SK-N-SH (cell line): ENCODE measurements around the gene TGFB3.

Experiments used
- EP300 ChIP-seq, 2 experiments: IDR thresholded peaks; 2 replicates each; pipeline versions ENCODE4 v1.4.0 to v1.6.1; 2012; ENCODE audit warnings: borderline replicate concordance in 1 of 2, low read depth in 1 of 2, low read length in 1 of 2
- POLR2AphosphoS5 ChIP-seq: IDR thresholded peaks from 2 replicates; pipeline ENCODE4 v1.6.1; 2012; ENCODE audit warnings: low read depth, low read length
- TF ChIP-seq, protein P1 (sequence below): IDR thresholded peaks from 2 replicates; pipeline ENCODE4 v1.6.1; 2012; ENCODE audit warnings: mild to moderate bottlenecking, low read depth, low read length, moderate library complexity

DNA sequence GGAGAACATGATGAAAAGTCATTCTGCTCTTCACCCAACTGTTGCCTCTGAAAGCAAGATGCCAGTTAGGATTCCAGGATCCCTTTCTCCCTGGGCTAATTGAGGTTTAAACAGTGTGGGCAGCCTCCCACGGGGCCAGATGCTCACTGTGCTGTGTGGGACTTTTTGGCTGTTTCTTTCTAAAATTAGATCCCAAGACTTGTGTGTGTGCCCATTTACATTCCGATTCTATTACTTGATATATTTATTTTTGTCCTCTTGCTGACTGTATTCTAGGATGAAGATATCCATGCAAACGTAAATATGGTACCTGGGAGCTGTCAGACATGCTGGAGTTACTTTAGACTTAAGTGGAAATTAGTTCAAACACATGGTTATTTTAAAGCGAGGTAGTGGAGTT is 10.0 kb upstream of the TGFB3 start:
- TF ChIP-seq, protein P1, sequence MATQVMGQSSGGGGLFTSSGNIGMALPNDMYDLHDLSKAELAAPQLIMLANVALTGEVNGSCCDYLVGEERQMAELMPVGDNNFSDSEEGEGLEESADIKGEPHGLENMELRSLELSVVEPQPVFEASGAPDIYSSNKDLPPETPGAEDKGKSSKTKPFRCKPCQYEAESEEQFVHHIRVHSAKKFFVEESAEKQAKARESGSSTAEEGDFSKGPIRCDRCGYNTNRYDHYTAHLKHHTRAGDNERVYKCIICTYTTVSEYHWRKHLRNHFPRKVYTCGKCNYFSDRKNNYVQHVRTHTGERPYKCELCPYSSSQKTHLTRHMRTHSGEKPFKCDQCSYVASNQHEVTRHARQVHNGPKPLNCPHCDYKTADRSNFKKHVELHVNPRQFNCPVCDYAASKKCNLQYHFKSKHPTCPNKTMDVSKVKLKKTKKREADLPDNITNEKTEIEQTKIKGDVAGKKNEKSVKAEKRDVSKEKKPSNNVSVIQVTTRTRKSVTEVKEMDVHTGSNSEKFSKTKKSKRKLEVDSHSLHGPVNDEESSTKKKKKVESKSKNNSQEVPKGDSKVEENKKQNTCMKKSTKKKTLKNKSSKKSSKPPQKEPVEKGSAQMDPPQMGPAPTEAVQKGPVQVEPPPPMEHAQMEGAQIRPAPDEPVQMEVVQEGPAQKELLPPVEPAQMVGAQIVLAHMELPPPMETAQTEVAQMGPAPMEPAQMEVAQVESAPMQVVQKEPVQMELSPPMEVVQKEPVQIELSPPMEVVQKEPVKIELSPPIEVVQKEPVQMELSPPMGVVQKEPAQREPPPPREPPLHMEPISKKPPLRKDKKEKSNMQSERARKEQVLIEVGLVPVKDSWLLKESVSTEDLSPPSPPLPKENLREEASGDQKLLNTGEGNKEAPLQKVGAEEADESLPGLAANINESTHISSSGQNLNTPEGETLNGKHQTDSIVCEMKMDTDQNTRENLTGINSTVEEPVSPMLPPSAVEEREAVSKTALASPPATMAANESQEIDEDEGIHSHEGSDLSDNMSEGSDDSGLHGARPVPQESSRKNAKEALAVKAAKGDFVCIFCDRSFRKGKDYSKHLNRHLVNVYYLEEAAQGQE: no peak
- TF ChIP-seq POLR2AphosphoS5 (no peak), EP300 (IDR thresholded peaks at IDR 0.05; ENCODE audit: borderline replicate concordance in 1 of 2, low read depth in 1 of 2, low read length in 1 of 2) (no peak)
